ENCODE results near the gene GGTLC1. TPM values are rescaled to one million over a fixed set of nuclear protein-coding genes. Genes with fewer than 3 reads are reported as not detected.

The GGTLC1 gene
- total RNA-seq, 1 experiment from 2014 or later: not detected

DNA sequence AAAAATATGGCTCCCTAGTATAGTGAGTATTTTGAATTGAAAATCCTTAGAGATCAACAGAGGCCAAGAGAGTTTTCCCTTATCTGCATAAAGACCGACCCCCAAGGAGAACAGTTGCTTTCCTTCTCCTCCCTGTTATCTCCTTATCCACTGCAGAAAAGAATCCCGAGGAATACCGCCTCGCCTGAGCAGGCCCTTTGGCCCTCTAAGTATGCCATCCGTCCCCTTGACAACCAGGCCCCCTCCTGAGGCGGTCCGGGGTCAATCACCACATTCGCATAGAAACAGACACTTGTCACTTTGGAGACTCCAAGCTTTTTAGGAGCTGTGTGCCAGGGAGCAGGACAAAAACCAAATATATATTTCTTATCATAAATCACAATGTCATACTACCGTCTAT lies 15.9 kb upstream of the GGTLC1 start:
- Histone ChIP-seq H3K4me1 (ENCODE audit: insufficient read depth, low read length) (no peaks in the 10 kb centered on the region), H4K20me1 (ENCODE audit: low read length) (no peaks in the 10 kb centered on the region), H3F3A (ENCODE audit: low read length, unreplicated experiment) (no peaks in the 10 kb centered on the region), H3K9me3 (ENCODE audit: low read length) (no peaks in the 10 kb centered on the region), H3K27ac (ENCODE audit: low read length) (no peak overlapping the region), H3K9ac (ENCODE audit: low read length) (no peak overlapping the region), H3K36me3 (ENCODE audit: low read depth, low read length) (no peaks in the 10 kb centered on the region), H3K27me3 (ENCODE audit: low read length) (peaks cover 43% of the 10 kb centered on the region), H3K79me2 (ENCODE audit: low read length) (no peaks in the 10 kb centered on the region), H2AFZ (ENCODE audit: low read length) (no peak overlapping the region), H3K9me2 (replicated peaks; ENCODE audit: low read length) (no peaks in the 10 kb centered on the region), H3K4me3 (ENCODE audit: low read length) (no peak overlapping the region), H3K4me2 (ENCODE audit: low read length) (no peak overlapping the region)
- TF ChIP-seq, protein P1, sequence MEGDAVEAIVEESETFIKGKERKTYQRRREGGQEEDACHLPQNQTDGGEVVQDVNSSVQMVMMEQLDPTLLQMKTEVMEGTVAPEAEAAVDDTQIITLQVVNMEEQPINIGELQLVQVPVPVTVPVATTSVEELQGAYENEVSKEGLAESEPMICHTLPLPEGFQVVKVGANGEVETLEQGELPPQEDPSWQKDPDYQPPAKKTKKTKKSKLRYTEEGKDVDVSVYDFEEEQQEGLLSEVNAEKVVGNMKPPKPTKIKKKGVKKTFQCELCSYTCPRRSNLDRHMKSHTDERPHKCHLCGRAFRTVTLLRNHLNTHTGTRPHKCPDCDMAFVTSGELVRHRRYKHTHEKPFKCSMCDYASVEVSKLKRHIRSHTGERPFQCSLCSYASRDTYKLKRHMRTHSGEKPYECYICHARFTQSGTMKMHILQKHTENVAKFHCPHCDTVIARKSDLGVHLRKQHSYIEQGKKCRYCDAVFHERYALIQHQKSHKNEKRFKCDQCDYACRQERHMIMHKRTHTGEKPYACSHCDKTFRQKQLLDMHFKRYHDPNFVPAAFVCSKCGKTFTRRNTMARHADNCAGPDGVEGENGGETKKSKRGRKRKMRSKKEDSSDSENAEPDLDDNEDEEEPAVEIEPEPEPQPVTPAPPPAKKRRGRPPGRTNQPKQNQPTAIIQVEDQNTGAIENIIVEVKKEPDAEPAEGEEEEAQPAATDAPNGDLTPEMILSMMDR (conservative IDR thresholded peaks at IDR 0.05; ENCODE audit: low read depth, low read length): no peak
- ATAC-seq (no peak), DNase-seq (no peak)
- ChIA-PET POLR2A (ENCODE audit: unreplicated experiment) (no interaction called here), CTCF (no interaction called here)
- intact Hi-C loops (cut with micrococcal nuclease): no loop called here
- no TSS peak for BruUV-seq (replicated peaks)

DNA sequence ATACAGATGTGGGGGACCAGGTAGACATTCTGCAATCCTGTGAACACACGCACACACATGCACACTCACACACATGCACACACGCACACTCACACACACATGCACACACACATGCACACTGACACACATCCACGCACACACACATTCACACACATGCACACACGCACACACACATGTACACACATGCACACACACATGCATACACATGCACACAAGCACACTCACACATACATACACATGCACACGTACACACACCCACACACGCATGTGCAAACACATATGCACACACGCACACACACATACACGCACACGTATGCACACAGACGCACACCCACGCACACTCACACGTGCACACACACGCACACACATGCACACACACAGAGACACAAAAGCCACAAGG lies 14.3 kb upstream of the GGTLC1 start:
- H3F3A ChIP-seq (ENCODE audit: low read length, unreplicated experiment): no peaks in the 10 kb centered on the region
- H3K27me3 ChIP-seq (ENCODE audit: low read length): peaks cover 43% of the 10 kb centered on the region
- H2AFZ ChIP-seq (ENCODE audit: low read length): no peak overlapping the region
- TF ChIP-seq EZH2 (IDR thresholded peaks at IDR 0.05; ENCODE audit: low read length, unreplicated experiment): no peak
- TF ChIP-seq EZH2phosphoT487 (IDR thresholded peaks at IDR 0.05; ENCODE audit: borderline replicate concordance, low read length): no peak
- TF ChIP-seq, protein P1 (conservative IDR thresholded peaks at IDR 0.05; ENCODE audit: low read depth, low read length): no peak
- DNase-seq: no peak
- no peak overlapping the region for H3K27ac ChIP-seq (ENCODE audit: low read length)
- intact Hi-C loops (cut with micrococcal nuclease): no loop called here
- ATAC-seq: no peak
- H3K36me3 ChIP-seq (ENCODE audit: low read depth, low read length): no peaks in the 10 kb centered on the region
- POLR2A ChIA-PET (ENCODE audit: unreplicated experiment): no interaction called here
- no peak overlapping the region for H3K4me3 ChIP-seq (ENCODE audit: low read length)
- no peaks in the 10 kb centered on the region for H3K9me2 ChIP-seq (replicated peaks; ENCODE audit: low read length)
- no peaks in the 10 kb centered on the region for H3K79me2 ChIP-seq (ENCODE audit: low read length)
- H3K4me2 ChIP-seq (ENCODE audit: low read length): no peak overlapping the region
- H3K9ac ChIP-seq (ENCODE audit: low read length): no peak overlapping the region
- no peaks in the 10 kb centered on the region for H4K20me1 ChIP-seq (ENCODE audit: low read length)
- H3K9me3 ChIP-seq (ENCODE audit: low read length): no peaks in the 10 kb centered on the region
- H3K4me1 ChIP-seq (ENCODE audit: insufficient read depth, low read length): no peaks in the 10 kb centered on the region
- no TSS peak for BruUV-seq (replicated peaks)
- CTCF ChIA-PET: no interaction called here

DNA sequence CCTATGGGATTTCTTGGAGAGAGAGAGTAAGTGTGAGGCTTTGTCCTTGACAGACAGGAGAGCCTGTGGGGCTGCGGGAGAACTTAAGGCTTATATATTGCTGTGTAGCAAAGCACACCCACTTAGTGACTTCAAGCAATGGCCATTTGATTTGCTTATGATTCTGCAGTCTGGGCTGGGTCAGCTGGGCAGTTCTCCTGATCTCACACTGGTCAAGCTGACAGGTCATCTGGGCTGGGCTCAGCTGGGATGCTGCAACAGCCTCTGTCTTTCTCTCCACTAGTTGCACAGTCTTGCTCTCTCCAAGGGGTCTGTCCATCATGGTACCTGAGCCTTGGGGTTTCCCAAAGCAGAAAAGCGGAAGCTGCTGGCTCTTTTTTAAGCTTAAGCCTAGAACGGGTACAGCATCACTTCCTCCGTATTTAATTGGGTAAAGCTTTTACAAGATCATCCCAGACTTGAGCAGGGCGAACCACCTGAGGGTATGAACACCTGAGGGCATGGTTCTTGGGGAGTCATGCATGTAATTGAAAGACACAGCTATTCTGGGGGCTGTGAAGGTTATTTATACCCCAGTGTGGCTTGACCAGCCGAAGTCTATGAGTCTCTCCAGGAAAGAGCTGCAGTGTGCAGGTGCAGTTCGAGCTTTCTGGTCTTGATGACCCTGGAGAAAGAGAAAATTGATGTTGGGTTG lies 13.3 kb upstream of the GGTLC1 start:
- ATAC-seq (no peak), DNase-seq (no peak)
- Histone ChIP-seq H3K27ac (ENCODE audit: low read length) (no peak overlapping the region), H3K4me3 (ENCODE audit: low read length) (no peak overlapping the region), H3K27me3 (ENCODE audit: low read length) (peaks cover 37% of the 10 kb centered on the region), H3F3A (ENCODE audit: low read length, unreplicated experiment) (no peaks in the 10 kb centered on the region), H3K9ac (ENCODE audit: low read length) (no peak overlapping the region), H3K4me1 (ENCODE audit: insufficient read depth, low read length) (no peaks in the 10 kb centered on the region), H3K79me2 (ENCODE audit: low read length) (no peaks in the 10 kb centered on the region), H3K36me3 (ENCODE audit: low read depth, low read length) (no peaks in the 10 kb centered on the region), H3K4me2 (ENCODE audit: low read length) (no peak overlapping the region), H4K20me1 (ENCODE audit: low read length) (no peaks in the 10 kb centered on the region), H3K9me2 (replicated peaks; ENCODE audit: low read length) (no peaks in the 10 kb centered on the region), H3K9me3 (ENCODE audit: low read length) (no peaks in the 10 kb centered on the region), H2AFZ (ENCODE audit: low read length) (no peak overlapping the region)
- intact Hi-C loops (cut with micrococcal nuclease): no loop called here
- CTCF ChIA-PET: no interaction called here
- POLR2A ChIA-PET (ENCODE audit: unreplicated experiment): no interaction called here
- no TSS peak for BruUV-seq (replicated peaks)
- no peak for TF ChIP-seq EZH2phosphoT487 (IDR thresholded peaks at IDR 0.05; ENCODE audit: borderline replicate concordance, low read length)
- TF ChIP-seq, protein P1 (conservative IDR thresholded peaks at IDR 0.05; ENCODE audit: low read depth, low read length): no peak
- TF ChIP-seq EZH2 (IDR thresholded peaks at IDR 0.05; ENCODE audit: low read length, unreplicated experiment): no peak
